GM18508 (cell line): Measurements from ENCODE around the gene C17orf50.

ENCODE experiments used
- ATAC-seq: cut with Tn5 transposase; IDR thresholded peaks from one replicate; pipeline ENCODE4 v1.9.1; 2021; ENCODE audit warnings: moderate number of reproducible peaks; ENCODE audit not compliant: insufficient read depth, unreplicated experiment

Gene C17orf50

GRCh38 chr17:35760587-35760986, at the start of gene C17orf50:
C17orf50 (plus strand) TSS chr17:35760887; CDS start chr17:35760942, 55 bp downstream.
- no peak for ATAC-seq

- no peak for ATAC-seq
Measured at GRCh38 chr17:35710950-35711349, 49.7 kb upstream of the C17orf50 start.

GRCh38 chr17:35713069-35713728, 47.5 kb upstream of the C17orf50 start:
- no peak for ATAC-seq

GRCh38 chr17:35714988-35715387, 45.7 kb upstream of the C17orf50 start:
- no peak for ATAC-seq

- ATAC-seq: no peak
Measured at GRCh38 chr17:35715416-35715815, 45.3 kb upstream of the C17orf50 start.

- no peak for ATAC-seq
Measured at GRCh38 chr17:35716173-35716572, 44.5 kb upstream of the C17orf50 start.

- ATAC-seq: no peak
Measured at GRCh38 chr17:35716897-35717465, 43.7 kb upstream of the C17orf50 start.

- ATAC-seq: no peak
Measured at GRCh38 chr17:35717475-35717874, 43.2 kb upstream of the C17orf50 start.

- no peak for ATAC-seq
Measured at GRCh38 chr17:35723735-35724134, 37.0 kb upstream of the C17orf50 start.

GRCh38 chr17:35725058-35725457, 35.6 kb upstream of the C17orf50 start:
- ATAC-seq: no peak

- no peak for ATAC-seq
Measured at GRCh38 chr17:35725802-35726126, 34.9 kb upstream of the C17orf50 start.

GRCh38 chr17:35726127-35726952, 34.3 kb upstream of the C17orf50 start:
- no peak for ATAC-seq

GRCh38 chr17:35726953-35727460, 33.7 kb upstream of the C17orf50 start:
- ATAC-seq: no peak

GRCh38 chr17:35727635-35728034, 33.1 kb upstream of the C17orf50 start:
- no peak for ATAC-seq

- no peak for ATAC-seq
Measured at GRCh38 chr17:35728551-35728950, 32.1 kb upstream of the C17orf50 start.

- no peak for ATAC-seq
Measured at GRCh38 chr17:35729405-35729833, 31.3 kb upstream of the C17orf50 start.

- no peak for ATAC-seq
Measured at GRCh38 chr17:35730400-35731005, 30.2 kb upstream of the C17orf50 start.

- ATAC-seq: no peak
Measured at GRCh38 chr17:35731239-35731916, 29.3 kb upstream of the C17orf50 start, which contains the start of gene RASL10B. RASL10B (plus strand) TSS chr17:35731639; CDS start chr17:35735185, 3,546 bp downstream.

GRCh38 chr17:35731917-35732805, 28.5 kb upstream of the C17orf50 start:
- no peak for ATAC-seq
